ENCODE data around the gene PPP1R3E. TPM values are rescaled to one million over a fixed set of nuclear protein-coding genes. Genes with fewer than 3 reads are reported as not detected.

PPP1R3E gene
- total RNA-seq, 1 experiment from 2014 or later, result 7.8 TPM

- no peak overlapping the region for H3K27ac Mint-ChIP-seq (ENCODE audit: low read depth, unreplicated experiment)
- no TSS peak for BruUV-seq (replicated peaks)
- H3K27me3 Mint-ChIP-seq (ENCODE audit: insufficient read depth, unreplicated experiment), result no peaks in the 10 kb centered on the region
- no peak for TF ChIP-seq CTCF (IDR thresholded peaks at IDR 0.05; ENCODE audit: unreplicated experiment)
- no peaks in the 10 kb centered on the region for H3K9me3 Mint-ChIP-seq (ENCODE audit: unreplicated experiment)
- DNase-seq (ENCODE audit: unreplicated experiment), result no peak
- POLR2A ChIA-PET, result interaction anchor here (0.7 to 14.7 kb wide), 3 partner anchors 9 to 24 kb away, joined by 3 to 339 read pairs (median 27); partner anchors contain the start of genes HOMEZ, PABPN1 and PPP1R3E
- H3K36me3 Mint-ChIP-seq (ENCODE audit: insufficient read depth, unreplicated experiment), result peaks cover 52% of the 10 kb centered on the region
- H3K4me1 Mint-ChIP-seq (ENCODE audit: insufficient read depth, unreplicated experiment), result peaks cover 20% of the 10 kb centered on the region
- H3K4me3 Mint-ChIP-seq (ENCODE audit: unreplicated experiment), result no peak overlapping the region
- CTCF ChIA-PET, result interaction anchor here (0.6 to 1.6 kb wide), 6 partner anchors 8 to 316 kb away, joined by 3 to 7 read pairs (median 5); partner anchors contain the start of genes PABPN1 and PPP1R3E
- intact Hi-C loops (cut with micrococcal nuclease), result no loop called here
Measured at GRCh38 chr14:23310546-23310945, 7.9 kb upstream of the PPP1R3E start.

- no peak for TF ChIP-seq CTCF (IDR thresholded peaks at IDR 0.05; ENCODE audit: unreplicated experiment)
- H3K27me3 Mint-ChIP-seq (ENCODE audit: insufficient read depth, unreplicated experiment), result no peaks in the 10 kb centered on the region
- no peaks in the 10 kb centered on the region for H3K9me3 Mint-ChIP-seq (ENCODE audit: unreplicated experiment)
- BruUV-seq (replicated peaks), result TSS peak; percentile 3
- H3K4me1 Mint-ChIP-seq (ENCODE audit: insufficient read depth, unreplicated experiment), result peaks cover 20% of the 10 kb centered on the region
- peak overlapping the region; percentile 88 for H3K27ac Mint-ChIP-seq (ENCODE audit: low read depth, unreplicated experiment)
- peak overlapping the region; percentile 98 for H3K4me3 Mint-ChIP-seq (ENCODE audit: unreplicated experiment)
- ChIA-PET CTCF (interaction anchor here (0.6 to 3.9 kb wide), 8 partner anchors 12 to 844 kb away, joined by 3 to 30 read pairs (median 4); partner anchors contain the start of gene PABPN1), POLR2A (interaction anchor here (0.7 to 14.7 kb wide), 3 partner anchors 11 to 801 kb away, joined by 3 to 339 read pairs (median 3); partner anchors contain the start of genes HOMEZ and PABPN1)
- peaks cover 48% of the 10 kb centered on the region for H3K36me3 Mint-ChIP-seq (ENCODE audit: insufficient read depth, unreplicated experiment)
- intact Hi-C loops (cut with micrococcal nuclease), result no loop called here
- DNase-seq (ENCODE audit: unreplicated experiment), result no peak
Measured at GRCh38 chr14:23308721-23309445, 6.2 kb upstream of the PPP1R3E start.

GRCh38 chr14:23307687-23308644 lies 5.3 kb upstream of the PPP1R3E start:
- TSS peak; percentile 67 for BruUV-seq (replicated peaks)
- Mint-ChIP-seq H3K27ac (ENCODE audit: low read depth, unreplicated experiment) (peak overlapping the region; percentile 88), H3K4me1 (ENCODE audit: insufficient read depth, unreplicated experiment) (peaks cover 26% of the 10 kb centered on the region), H3K27me3 (ENCODE audit: insufficient read depth, unreplicated experiment) (no peaks in the 10 kb centered on the region), H3K4me3 (ENCODE audit: unreplicated experiment) (peak overlapping the region; percentile 98), H3K9me3 (ENCODE audit: unreplicated experiment) (no peaks in the 10 kb centered on the region), H3K36me3 (ENCODE audit: insufficient read depth, unreplicated experiment) (peaks cover 48% of the 10 kb centered on the region)
- ChIA-PET CTCF (interaction anchor here (0.6 to 3.9 kb wide), 10 partner anchors 8 to 845 kb away, joined by 3 to 30 read pairs (median 4); partner anchors contain the start of genes DHRS4 and PABPN1), POLR2A (interaction anchor here (0.6 to 14.7 kb wide), 11 partner anchors 12 to 802 kb away, joined by 3 to 339 read pairs (median 4); partner anchors contain the start of genes ACIN1, C14orf119, HOMEZ and PABPN1)
- no peak for TF ChIP-seq CTCF (IDR thresholded peaks at IDR 0.05; ENCODE audit: unreplicated experiment)
- intact Hi-C loops (cut with micrococcal nuclease), result loop anchor here (2.0 kb wide), 1 partner anchor 13 kb away; the partner anchor contains the start of gene PABPN1
- DNase-seq (ENCODE audit: unreplicated experiment), result peak; percentile 67

Measured in MCF 10A (cell line).